Urinary bladder (tissue), 4 donors: ENCODE measurements around the gene CCND3. TPM values are rescaled to one million over a fixed set of nuclear protein-coding genes. Genes with fewer than 3 reads are reported as not detected.

Experiments used
- DNase-seq: peaks from one replicate; pipeline ENCODE4 v3.0.0-alpha.2; 2015; ENCODE audit errors: extremely low spot score
- H3K27ac ChIP-seq: one replicate; pipeline ENCODE4 v1.5.1; 2013; ENCODE audit warnings: low read depth, mild to moderate bottlenecking, moderate library complexity
- H3K36me3 ChIP-seq: one replicate; pipeline ENCODE4 v1.6.1; 2013; ENCODE audit warnings: mild to moderate bottlenecking, moderate library complexity; ENCODE audit not compliant: insufficient read depth
- H3K4me1 ChIP-seq: one replicate; pipeline ENCODE4 v1.6.1; 2013; ENCODE audit warnings: mild to moderate bottlenecking, moderate library complexity; ENCODE audit not compliant: insufficient read depth
- H3K4me3 ChIP-seq: one replicate; pipeline ENCODE4 v1.5.1; 2013; ENCODE audit warnings: low read depth, low read length
- WGBS: extraction: QIAGEN DNeasy Blood & Tissue Kit; methylation state at CpG from one replicate; pipeline ENCODE4 v1.1.7; 2013; 5-methylcytosine and 5-hydroxymethylcytosine counted together
- polyA plus RNA-seq: library from polyadenylated mRNA; stranded (reverse); fragments of 200-250 nt; gene quantifications from one replicate; pipeline ENCODE4 v1.2.3, GENCODE V29; 2013
- small RNA-seq: library from RNA; depleted of rRNA; stranded (forward); fragments of <200 nt; gene quantifications from one replicate; pipeline ENCODE3, GENCODE V24; 2014
- total RNA-seq: library from RNA; depleted of rRNA; stranded (reverse); fragments of >200 nt; gene quantifications from one replicate; pipeline ENCODE4 v1.2.3, GENCODE V29; 2014
- donor health status: healthy with polysubstance abuse.
- donor health status: healthy.

The CCND3 gene
- total and polyA plus RNA-seq, 2 donors, result 18.1 to 98.9 TPM

- H3K27ac ChIP-seq, result no peak overlapping the region
- peaks cover 2% of the 10 kb centered on the region for H3K4me1 ChIP-seq
- peak overlapping the region; percentile 94 for H3K4me3 ChIP-seq
- no peak for DNase-seq
- H3K36me3 ChIP-seq, result no peaks in the 10 kb centered on the region
- 2% methylated on average over 56 of the region's 56 CpGs for WGBS
These were observed 47.0 kb downstream of the CCND3 start for GRCh38 chr6:41894366-41895299.

GRCh38 chr6:41892921-41893564 lies 48.6 kb downstream of the CCND3 start:
- Histone ChIP-seq H3K36me3 (no peaks in the 10 kb centered on the region), H3K4me3 (no peak overlapping the region), H3K4me1 (peaks cover 2% of the 10 kb centered on the region), H3K27ac (no peak overlapping the region)
- WGBS, result 59% methylated on average over 4 of the region's 4 CpGs
- no peak for DNase-seq

GRCh38 chr6:41887331-41887751 lies 54.3 kb downstream of the CCND3 start:
- no peaks in the 10 kb centered on the region for H3K4me1 ChIP-seq
- no peak overlapping the region for H3K27ac ChIP-seq
- H3K36me3 ChIP-seq, result no peaks in the 10 kb centered on the region
- no peak for DNase-seq
- H3K4me3 ChIP-seq, result no peak overlapping the region
- 53% methylated on average over 4 of the region's 4 CpGs for WGBS

GRCh38 chr6:41885930-41886329 lies 55.7 kb downstream of the CCND3 start:
- Histone ChIP-seq H3K36me3 (no peaks in the 10 kb centered on the region), H3K4me1 (no peaks in the 10 kb centered on the region), H3K4me3 (no peak overlapping the region), H3K27ac (no peak overlapping the region)
- DNase-seq, result no peak
- 89% methylated on average over 1 of the region's 1 CpG for WGBS

GRCh38 chr6:41884957-41885356 lies 56.7 kb downstream of the CCND3 start:
- DNase-seq, result no peak
- Histone ChIP-seq H3K27ac (no peak overlapping the region), H3K4me3 (no peak overlapping the region), H3K4me1 (no peaks in the 10 kb centered on the region), H3K36me3 (no peaks in the 10 kb centered on the region)
- WGBS, result 89% methylated on average over 5 of the region's 5 CpGs

Small RNA genes lying within 50 kb of the gene (small RNA-seq; reads per million reads assigned to genes)
- not detected for gene RF00019

Other genes starting within 250 kb of the CCND3 start
- 4.3 TPM for gene TFEB, start 206.2 kb downstream of the CCND3 start, total RNA-seq
- 25.4 TPM for gene TFEB, start 206.2 kb downstream of the CCND3 start, polyA plus RNA-seq
- gene PGC, start 194.4 kb downstream of the CCND3 start, total RNA-seq, result not detected
- not detected for gene PGC, start 194.4 kb downstream of the CCND3 start, polyA plus RNA-seq
- 1.9 TPM for gene FRS3, start 161.9 kb downstream of the CCND3 start, total RNA-seq
- gene FRS3, start 161.9 kb downstream of the CCND3 start, polyA plus RNA-seq, result 7.4 TPM
- gene PRICKLE4, start 161.0 kb downstream of the CCND3 start, total RNA-seq, result 3.1 TPM
- 3.7 TPM for gene PRICKLE4, start 161.0 kb downstream of the CCND3 start, polyA plus RNA-seq
- gene TOMM6, start 154.1 kb downstream of the CCND3 start, total RNA-seq, result 34.4 TPM
- 181 TPM for gene TOMM6, start 154.1 kb downstream of the CCND3 start, polyA plus RNA-seq
- gene USP49, start 46.4 kb downstream of the CCND3 start, total RNA-seq, result 4.9 TPM
- 2.3 TPM for gene USP49, start 46.4 kb downstream of the CCND3 start, polyA plus RNA-seq
- 22.5 TPM for gene MED20, start 20.7 kb downstream of the CCND3 start, total RNA-seq
- gene MED20, start 20.7 kb downstream of the CCND3 start, polyA plus RNA-seq, result 15.6 TPM
- 8.7 TPM for gene BYSL, start 20.3 kb downstream of the CCND3 start, total RNA-seq
- 15.4 TPM for gene BYSL, start 20.3 kb downstream of the CCND3 start, polyA plus RNA-seq
- 18.1 TPM for gene TAF8, start 108.7 kb upstream of the CCND3 start, total RNA-seq
- 13.4 TPM for gene TAF8, start 108.7 kb upstream of the CCND3 start, polyA plus RNA-seq
- 2.7 TPM for gene C6orf132, start 200.8 kb upstream of the CCND3 start, total RNA-seq
- 4.4 TPM for gene C6orf132, start 200.8 kb upstream of the CCND3 start, polyA plus RNA-seq
- 2.5 TPM for gene GUCA1A, start 231.6 kb upstream of the CCND3 start, total RNA-seq
- 0.16 TPM for gene GUCA1A, start 231.6 kb upstream of the CCND3 start, polyA plus RNA-seq